Measurements from ENCODE around the gene GBA2.

Gene GBA2

GRCh38 chr9:35689542-35690293, 59.3 kb downstream of the GBA2 start, which contains the start of gene TPM2:
TSS of gene TPM2 (minus strand) at chr9:35689925. CDS start at chr9:35689817, 108 bp downstream.
- DNase-seq: no peak

GRCh38 chr9:35688558-35689541, 60.2 kb downstream of the GBA2 start:
- no peak for DNase-seq

GRCh38 chr9:35687972-35688557, 61.0 kb downstream of the GBA2 start:
- DNase-seq: no peak

GRCh38 chr9:35687306-35687705, 61.7 kb downstream of the GBA2 start:
- DNase-seq: no peak

Data from NCI-H1105 treated with DMSO at 0.1 percent for 48 hours (cell line).